IMR-90 (cell line): ENCODE measurements around the gene RIPPLY3. TPM values are rescaled to one million over a fixed set of nuclear protein-coding genes. Genes with fewer than 3 reads are reported as not detected.
A peak's percentile ranks its signal among the peaks of the same experiment; 100 is the strongest.

ENCODE experiments used
- ATAC-seq: fragments of 200-7000 bp; cut with Tn5 transposase; 2 replicates; pipeline ENCODE4 v1.9.1; 2020; ENCODE audit warnings: low read depth, mild to moderate bottlenecking, moderate library complexity
- BruUV-seq: library from RNA; stranded (reverse); fragments of 400-500 nt; replicated peaks from 2 replicates; lab custom pipeline; 2021; lab: Mats Ljungman, UMichigan
- CTCF ChIA-PET: fragments of 300-600 bp; formaldehyde crosslinking; extraction: SDS; loops from one replicate; lab custom pipeline; 2021; ENCODE audit warnings: antibody characterized with exemption; lab: Yijun Ruan, JAX
- POLR2A ChIA-PET: fragments of 300-600 bp; sonication (Branson Sonifier 250); formaldehyde crosslinking; loops from one replicate; lab custom pipeline; 2022; ENCODE audit warnings: antibody characterized with exemption; ENCODE audit not compliant: unreplicated experiment; lab: Charles Lee
- DNase-seq: peaks from one replicate; pipeline ENCODE4 v3.0.0; 2013
- H2AFZ ChIP-seq: replicated peaks from 2 replicates; pipeline ENCODE3; 2013; ENCODE audit warnings: low read length, mild to moderate bottlenecking; ENCODE audit not compliant: poor library complexity
- H2AK5ac ChIP-seq: 2 replicates; pipeline ENCODE4 v1.6.1; 2013; ENCODE audit warnings: low read depth, low read length, inconsistent platforms
- H2AK9ac ChIP-seq: replicated peaks from 2 replicates; pipeline ENCODE3; 2013; ENCODE audit warnings: mild to moderate bottlenecking, low read depth, low read length, moderate library complexity; ENCODE audit not compliant: poor library complexity
- H2BK120ac ChIP-seq: 2 replicates; pipeline ENCODE4 v1.6.1; 2013; ENCODE audit warnings: low read depth, low read length, inconsistent platforms
- H2BK15ac ChIP-seq: 3 replicates; pipeline ENCODE4 v1.6.1; 2013; ENCODE audit warnings: low read depth, low read length, inconsistent platforms
- H2BK20ac ChIP-seq: 2 replicates; pipeline ENCODE4 v1.6.1; 2013; ENCODE audit warnings: low read depth, mild to moderate bottlenecking, inconsistent platforms, low read length, moderate library complexity
- H2BK5ac ChIP-seq: 2 replicates; pipeline ENCODE4 v1.6.1; 2013; ENCODE audit warnings: mild to moderate bottlenecking, low read depth, low read length, inconsistent platforms; ENCODE audit not compliant: poor library complexity, severe bottlenecking
- H3K14ac ChIP-seq: replicated peaks from 2 replicates; pipeline ENCODE4 v1.6.1; 2013; ENCODE audit warnings: low read depth, low read length, inconsistent platforms
- H3K18ac ChIP-seq: 2 replicates; pipeline ENCODE4 v1.6.1; 2013; ENCODE audit warnings: low read depth, low read length, control low read depth
- H3K23ac ChIP-seq: 2 replicates; pipeline ENCODE4 v1.6.1; 2013; ENCODE audit warnings: low read depth, low read length, inconsistent platforms
- H3K27ac ChIP-seq: 2 replicates; pipeline ENCODE4 v1.5.1; 2013; ENCODE audit warnings: mild to moderate bottlenecking, control low read depth, low read length; ENCODE audit not compliant: insufficient read depth
- H3K27me3 ChIP-seq: 2 replicates; pipeline ENCODE4 v1.6.1; 2013; ENCODE audit warnings: low read length; ENCODE audit not compliant: control insufficient read depth, insufficient read depth
- H3K36me3 ChIP-seq: 2 replicates; pipeline ENCODE4 v1.6.1; 2013; ENCODE audit warnings: low read length, mixed read lengths; ENCODE audit not compliant: control insufficient read depth, insufficient read depth
- H3K4ac ChIP-seq: 2 replicates; pipeline ENCODE4 v1.6.1; 2013; ENCODE audit warnings: low read depth, low read length, inconsistent platforms
- H3K4me1 ChIP-seq: 2 replicates; pipeline ENCODE4 v1.6.1; 2013; ENCODE audit warnings: low read length, mixed read lengths; ENCODE audit not compliant: control insufficient read depth, insufficient read depth
- H3K4me2 ChIP-seq: 2 replicates; pipeline ENCODE4 v1.6.1; 2013; ENCODE audit warnings: low read depth, mild to moderate bottlenecking, control low read depth, low read length, moderate library complexity
- H3K4me3 ChIP-seq: 2 replicates; pipeline ENCODE4 v1.5.1; 2013; ENCODE audit warnings: low read depth, mild to moderate bottlenecking, control low read depth, low read length, moderate library complexity; ENCODE audit not compliant: insufficient read depth
- H3K56ac ChIP-seq: 2 replicates; pipeline ENCODE4 v1.6.1; 2013; ENCODE audit warnings: low read length, inconsistent platforms; ENCODE audit not compliant: insufficient read depth; ENCODE audit errors: extremely low read depth
- H3K79me1 ChIP-seq, 2 experiments: 2 replicates each; pipeline ENCODE4 v1.6.1; 2013; ENCODE audit warnings: low read length in 2 of 2, inconsistent platforms in 1 of 2, low read depth in 1 of 2
- H3K9ac ChIP-seq: 2 replicates; pipeline ENCODE4 v1.6.1; 2013; ENCODE audit warnings: low read depth, low read length, control low read depth
- H3K9me1 ChIP-seq: 2 replicates; pipeline ENCODE4 v1.6.1; 2013; ENCODE audit warnings: low read length, inconsistent platforms; ENCODE audit not compliant: insufficient read depth
- H3K9me3 ChIP-seq: 2 replicates; pipeline ENCODE4 v1.6.1; 2013; ENCODE audit warnings: low read length; ENCODE audit not compliant: control insufficient read depth, insufficient read depth
- H4K20me1 ChIP-seq: 2 replicates; pipeline ENCODE4 v1.6.1; 2013; ENCODE audit warnings: low read length, inconsistent platforms; ENCODE audit not compliant: insufficient read depth
- H4K5ac ChIP-seq: 2 replicates; pipeline ENCODE4 v1.6.1; 2013; ENCODE audit warnings: mild to moderate bottlenecking, low read depth, low read length, control low read depth
- H4K8ac ChIP-seq, 2 experiments: 2 replicates each; pipeline ENCODE4 v1.6.1; 2013; ENCODE audit warnings: low read depth in 2 of 2, low read length in 2 of 2, control low read depth in 1 of 2, inconsistent platforms in 1 of 2
- H4K91ac ChIP-seq: 2 replicates; pipeline ENCODE4 v1.6.1; 2013; ENCODE audit warnings: low read depth, low read length, inconsistent platforms; ENCODE audit not compliant: insufficient read depth
- BHLHE40 ChIP-seq: fragments of 150-350 bp; IDR thresholded peaks from 2 replicates; pipeline ENCODE4 v1.6.1; 2016; ENCODE audit warnings: mild to moderate bottlenecking, low read depth, low read length
- CEBPB ChIP-seq: IDR thresholded peaks from 2 replicates; pipeline ENCODE4 v1.6.1; 2012; ENCODE audit warnings: low read depth, low read length, improper control_type of control experiment
- FOS ChIP-seq: fragments of 150-350 bp; IDR thresholded peaks from 2 replicates; pipeline ENCODE4 v1.6.1; 2016; ENCODE audit warnings: low read depth, low read length
- MAZ ChIP-seq: IDR thresholded peaks from 2 replicates; pipeline ENCODE4 v1.6.1; 2012; ENCODE audit warnings: low read depth, mild to moderate bottlenecking, low read length, improper control_type of control experiment, moderate library complexity, borderline replicate concordance
- MXI1 ChIP-seq: IDR thresholded peaks from 2 replicates; pipeline ENCODE4 v1.6.1; 2012; ENCODE audit warnings: low read depth, mild to moderate bottlenecking, low read length, moderate library complexity, borderline replicate concordance
- NFE2L2 ChIP-seq: fragments of 150-350 bp; IDR thresholded peaks from 2 replicates; pipeline ENCODE4 v1.6.1; 2016; ENCODE audit warnings: low read depth, mild to moderate bottlenecking, low read length
- RCOR1 ChIP-seq: IDR thresholded peaks from 2 replicates; pipeline ENCODE4 v1.6.1; 2012; ENCODE audit warnings: mild to moderate bottlenecking, low read length, improper control_type of control experiment; ENCODE audit not compliant: insufficient replicate concordance
- SMC3 ChIP-seq: fragments of 150-350 bp; IDR thresholded peaks from 2 replicates; pipeline ENCODE4 v1.6.1; 2016; ENCODE audit warnings: low read depth, mild to moderate bottlenecking, antibody characterized with exemption, low read length, moderate library complexity
- WGBS, 2 experiments: methylation state at CpG; one replicate each; pipeline versions ENCODE4 v1.1.5 to v1.1.7; 2013; ENCODE audit warnings: missing lambda C conversion rate in 2 of 2; ENCODE audit not compliant: insufficient read length in 1 of 2; ENCODE audit errors: extremely low coverage in 2 of 2; 5-methylcytosine and 5-hydroxymethylcytosine counted together
- dilution Hi-C: fragments of 300-500 bp; cut with HindIII; formaldehyde crosslinking; loops from one replicate; pipeline ENCODE4 v1.14.3; 2018; ENCODE audit warnings: low sequenced_read_pairs; ENCODE audit not compliant: unreplicated experiment
- in situ Hi-C: fragments of 300-500 bp; cut with MboI; formaldehyde crosslinking; loops from 3 replicates; pipeline ENCODE4 v1.14.3; 2019; ENCODE audit warnings: low sequenced_read_pairs, inconsistent platforms, mixed read lengths
- intact Hi-C: fragments of 100-400 bp; cut with micrococcal nuclease; formaldehyde crosslinking; loops from 2 replicates; pipeline ENCODE4 v1.10.0; 2022
- polyA plus RNA-seq, 3 experiments: library from polyadenylated mRNA; depleted of rRNA; stranded (reverse); fragments of >200 nt; gene quantifications; 2 replicates each; pipeline ENCODE4 v1.2.3, GENCODE V29; 2012; ENCODE audit warnings: low replicate concordance in 1 of 3
- total RNA-seq: library from RNA; depleted of rRNA; stranded (reverse); fragments of >200 nt; gene quantifications from 2 replicates; pipeline ENCODE4 v1.2.3, GENCODE V29; 2012
- TF ChIP-seq, protein P1 (sequence below): conservative IDR thresholded peaks from 2 replicates; pipeline ENCODE4 v1.5.1; 2012; ENCODE audit warnings: mild to moderate bottlenecking, low read depth, low read length, improper control_type of control experiment
- TF ChIP-seq, protein P2 (sequence below): fragments of 150-350 bp; IDR thresholded peaks from 2 replicates; pipeline ENCODE4 v1.6.1; 2017; ENCODE audit warnings: mild to moderate bottlenecking, antibody characterized with exemption, low read length, low read depth
- TF ChIP-seq, protein P3 (sequence below): fragments of 150-350 bp; IDR thresholded peaks from 2 replicates; pipeline ENCODE4 v1.6.1; 2016; ENCODE audit warnings: low read depth, mild to moderate bottlenecking, low read length, moderate library complexity, borderline replicate concordance

Gene RIPPLY3
- total and polyA plus RNA-seq, 2 of the 4 experiments (the other 2 are of a cell fraction): 0.10 TPM; not detected in 1

DNA sequence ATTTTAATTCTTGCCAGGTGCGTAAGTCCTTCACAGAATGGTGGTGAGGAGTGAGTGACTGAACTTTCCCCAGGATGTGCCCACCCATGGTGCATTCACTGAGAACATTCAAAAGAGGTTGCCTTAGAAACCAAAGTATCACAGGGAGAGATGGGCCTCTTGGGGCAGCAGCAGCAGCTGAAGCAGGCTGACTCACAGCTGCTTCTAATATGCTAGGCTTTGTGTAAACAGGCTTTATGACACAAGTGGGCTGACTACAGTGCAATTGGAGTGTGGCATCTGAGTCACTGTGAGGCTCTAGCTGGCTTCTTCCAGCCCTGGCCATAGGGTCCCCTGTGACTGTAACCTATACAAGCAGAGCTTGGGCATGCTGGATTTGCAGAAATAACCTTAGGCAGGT, 53.8 kb downstream of the RIPPLY3 start (continued):
- TF ChIP-seq, protein P1, sequence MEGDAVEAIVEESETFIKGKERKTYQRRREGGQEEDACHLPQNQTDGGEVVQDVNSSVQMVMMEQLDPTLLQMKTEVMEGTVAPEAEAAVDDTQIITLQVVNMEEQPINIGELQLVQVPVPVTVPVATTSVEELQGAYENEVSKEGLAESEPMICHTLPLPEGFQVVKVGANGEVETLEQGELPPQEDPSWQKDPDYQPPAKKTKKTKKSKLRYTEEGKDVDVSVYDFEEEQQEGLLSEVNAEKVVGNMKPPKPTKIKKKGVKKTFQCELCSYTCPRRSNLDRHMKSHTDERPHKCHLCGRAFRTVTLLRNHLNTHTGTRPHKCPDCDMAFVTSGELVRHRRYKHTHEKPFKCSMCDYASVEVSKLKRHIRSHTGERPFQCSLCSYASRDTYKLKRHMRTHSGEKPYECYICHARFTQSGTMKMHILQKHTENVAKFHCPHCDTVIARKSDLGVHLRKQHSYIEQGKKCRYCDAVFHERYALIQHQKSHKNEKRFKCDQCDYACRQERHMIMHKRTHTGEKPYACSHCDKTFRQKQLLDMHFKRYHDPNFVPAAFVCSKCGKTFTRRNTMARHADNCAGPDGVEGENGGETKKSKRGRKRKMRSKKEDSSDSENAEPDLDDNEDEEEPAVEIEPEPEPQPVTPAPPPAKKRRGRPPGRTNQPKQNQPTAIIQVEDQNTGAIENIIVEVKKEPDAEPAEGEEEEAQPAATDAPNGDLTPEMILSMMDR: peak; percentile 23; the same call in 1 of the 2 replicates
- TF ChIP-seq BHLHE40: no peak

DNA sequence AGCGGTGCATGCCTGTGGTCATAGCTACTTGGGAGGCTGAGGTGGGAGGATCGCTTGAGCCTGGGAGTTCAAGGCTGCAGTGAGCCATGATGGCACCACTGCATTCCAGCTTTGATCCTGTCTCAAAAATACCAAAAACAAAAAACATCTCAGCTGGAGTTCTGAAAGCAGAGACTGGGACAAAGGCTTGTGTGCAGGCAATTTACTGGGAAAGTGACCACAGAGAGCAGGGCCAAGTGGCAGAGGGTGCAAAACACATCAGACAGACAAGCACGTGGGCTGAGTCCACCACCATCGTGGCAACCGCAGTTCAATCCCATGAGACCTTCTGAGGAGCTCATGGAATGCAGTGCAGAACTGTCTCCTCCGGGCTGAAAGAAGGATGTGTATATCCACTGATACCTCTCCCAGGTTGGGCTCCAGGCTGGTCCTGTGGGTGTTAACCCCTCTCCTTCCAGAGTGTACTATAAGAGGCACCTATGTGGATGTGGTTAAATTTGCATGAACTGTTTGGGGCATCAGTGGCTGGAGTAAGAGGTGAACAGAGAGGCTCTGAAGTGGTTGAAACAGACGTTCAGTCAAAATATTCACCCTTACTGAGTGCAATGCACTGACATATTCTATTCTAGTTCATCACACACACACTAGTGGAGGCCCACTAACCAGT, 55.6 kb downstream of the RIPPLY3 start:
- Histone ChIP-seq H3K18ac (peak overlapping the region; percentile 38; the same call in 1 of the 2 replicates), H3K9me3 (no peaks in the 10 kb centered on the region), H2BK15ac (peak overlapping the region; percentile 72; the same call in 1 of the 3 replicates), H3K56ac (no peak overlapping the region), H3K4me3 (no peak overlapping the region), H3K4me2 (no peak overlapping the region), H3K36me3 (no peaks in the 10 kb centered on the region), H4K91ac (no peak overlapping the region), H2BK120ac (peak overlapping the region; percentile 42; the same call in 1 of the 2 replicates), H2AK9ac (no peak overlapping the region), H3K79me1 (peaks cover 0 to 4% of the 10 kb centered on the region in 2 experiments; a peak in 1 of 4 replicates), H3K27me3 (no peaks in the 10 kb centered on the region), H3K14ac (peak overlapping the region; percentile 19; the same call in 1 of the 2 replicates), H3K4me1 (peaks cover 17% of the 10 kb centered on the region), H3K27ac (no peak overlapping the region), H4K5ac (no peak overlapping the region), H3K4ac (no peak overlapping the region), H2AK5ac (peak overlapping the region; percentile 29; the same call in 1 of the 2 replicates), H4K20me1 (peaks cover 4% of the 10 kb centered on the region; the same call in 1 of the 2 replicates), H2BK5ac (no peak overlapping the region), H3K23ac (no peak overlapping the region), H2AFZ (no peak overlapping the region), H3K9me1 (peaks cover 19% of the 10 kb centered on the region), H3K9ac (no peak overlapping the region), H2BK20ac (peak overlapping the region; percentile 24; the same call in 1 of the 2 replicates), H4K8ac (0 out of 4 replicates have a peak overlapping the region, but pooled peaks of 1 of the 2 experiments have one; percentile 3)
- dilution Hi-C loops (no loop called here), in situ Hi-C loops (no loop called here), intact Hi-C loops (no loop called here)
- BruUV-seq: no TSS peak
- ATAC-seq (no peak), DNase-seq (no peak)
- POLR2A ChIA-PET: no interaction called here
- CTCF ChIA-PET: no interaction called here
- WGBS, 2 experiments: no CpG with 5 or more reads among the region's 7 CpGs
- TF ChIP-seq RCOR1: no peak
- TF ChIP-seq, protein P2, sequence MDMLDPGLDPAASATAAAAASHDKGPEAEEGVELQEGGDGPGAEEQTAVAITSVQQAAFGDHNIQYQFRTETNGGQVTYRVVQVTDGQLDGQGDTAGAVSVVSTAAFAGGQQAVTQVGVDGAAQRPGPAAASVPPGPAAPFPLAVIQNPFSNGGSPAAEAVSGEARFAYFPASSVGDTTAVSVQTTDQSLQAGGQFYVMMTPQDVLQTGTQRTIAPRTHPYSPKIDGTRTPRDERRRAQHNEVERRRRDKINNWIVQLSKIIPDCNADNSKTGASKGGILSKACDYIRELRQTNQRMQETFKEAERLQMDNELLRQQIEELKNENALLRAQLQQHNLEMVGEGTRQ: no peak
- TF ChIP-seq CEBPB: no peak
- TF ChIP-seq, protein P3, sequence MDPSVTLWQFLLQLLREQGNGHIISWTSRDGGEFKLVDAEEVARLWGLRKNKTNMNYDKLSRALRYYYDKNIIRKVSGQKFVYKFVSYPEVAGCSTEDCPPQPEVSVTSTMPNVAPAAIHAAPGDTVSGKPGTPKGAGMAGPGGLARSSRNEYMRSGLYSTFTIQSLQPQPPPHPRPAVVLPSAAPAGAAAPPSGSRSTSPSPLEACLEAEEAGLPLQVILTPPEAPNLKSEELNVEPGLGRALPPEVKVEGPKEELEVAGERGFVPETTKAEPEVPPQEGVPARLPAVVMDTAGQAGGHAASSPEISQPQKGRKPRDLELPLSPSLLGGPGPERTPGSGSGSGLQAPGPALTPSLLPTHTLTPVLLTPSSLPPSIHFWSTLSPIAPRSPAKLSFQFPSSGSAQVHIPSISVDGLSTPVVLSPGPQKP: no peak
- TF ChIP-seq MXI1: no peak
- TF ChIP-seq NFE2L2: no peak
- TF ChIP-seq SMC3: no peak
- TF ChIP-seq BHLHE40: no peak
- TF ChIP-seq FOS: no peak
- TF ChIP-seq MAZ: no peak
